ENCODE data around the gene CNTNAP3.
"Not testable (repeated sequence)": the region's sequence is repeated elsewhere in the genome, so short reads cannot be mapped to it uniquely, and the experiment has no call there.

The CNTNAP3 gene

GRCh38 chr9:39108145-39108544 is 179.8 kb downstream of the CNTNAP3 start:
- H3K4me3 Mint-ChIP-seq, result no peak overlapping the region
- no peaks in the 10 kb centered on the region for H3K9me3 Mint-ChIP-seq
- H3K27ac Mint-ChIP-seq, result no peak overlapping the region
- H3K27me3 Mint-ChIP-seq, result no peaks in the 10 kb centered on the region
- H3K4me1 Mint-ChIP-seq (ENCODE audit: low read depth), result no peaks in the 10 kb centered on the region
- no peaks in the 10 kb centered on the region for H3K36me3 Mint-ChIP-seq (ENCODE audit: low read depth)

GRCh38 chr9:39097208-39097607 is 190.8 kb downstream of the CNTNAP3 start:
- not testable (repeated sequence) for H3K36me3 Mint-ChIP-seq (ENCODE audit: low read depth); H3K9me3 Mint-ChIP-seq; H3K27me3 Mint-ChIP-seq; H3K4me3 Mint-ChIP-seq; H3K4me1 Mint-ChIP-seq (ENCODE audit: low read depth); H3K27ac Mint-ChIP-seq

GRCh38 chr9:39085311-39085710 is 202.7 kb downstream of the CNTNAP3 start:
- H3K27me3 Mint-ChIP-seq; H3K9me3 Mint-ChIP-seq; H3K4me1 Mint-ChIP-seq (ENCODE audit: low read depth); H3K36me3 Mint-ChIP-seq (ENCODE audit: low read depth); H3K27ac Mint-ChIP-seq; H3K4me3 Mint-ChIP-seq: not testable (repeated sequence)

GRCh38 chr9:39082574-39082973 is 205.4 kb downstream of the CNTNAP3 start:
- H3K27ac Mint-ChIP-seq; H3K9me3 Mint-ChIP-seq; H3K4me1 Mint-ChIP-seq (ENCODE audit: low read depth); H3K36me3 Mint-ChIP-seq (ENCODE audit: low read depth); H3K4me3 Mint-ChIP-seq: not testable (repeated sequence)
- peaks cover 11% of the 10 kb centered on the region for H3K27me3 Mint-ChIP-seq

- H3K4me1 Mint-ChIP-seq (ENCODE audit: low read depth); H3K36me3 Mint-ChIP-seq (ENCODE audit: low read depth); H3K27ac Mint-ChIP-seq; H3K9me3 Mint-ChIP-seq; H3K4me3 Mint-ChIP-seq: not testable (repeated sequence)
- H3K27me3 Mint-ChIP-seq, result peaks cover 11% of the 10 kb centered on the region
Measured at GRCh38 chr9:39080081-39080480, 207.9 kb downstream of the CNTNAP3 start.

GRCh38 chr9:39078621-39079256 is 209.2 kb downstream of the CNTNAP3 start:
- not testable (repeated sequence) for H3K36me3 Mint-ChIP-seq (ENCODE audit: low read depth); H3K9me3 Mint-ChIP-seq; H3K27ac Mint-ChIP-seq; H3K4me1 Mint-ChIP-seq (ENCODE audit: low read depth); H3K4me3 Mint-ChIP-seq
- peaks cover 11% of the 10 kb centered on the region for H3K27me3 Mint-ChIP-seq

- H3K9me3 Mint-ChIP-seq; H3K4me3 Mint-ChIP-seq; H3K36me3 Mint-ChIP-seq (ENCODE audit: low read depth); H3K27me3 Mint-ChIP-seq; H3K4me1 Mint-ChIP-seq (ENCODE audit: low read depth); H3K27ac Mint-ChIP-seq: not testable (repeated sequence)
Measured at GRCh38 chr9:39073537-39073936, 214.4 kb downstream of the CNTNAP3 start.

GRCh38 chr9:39067683-39068082 is 220.3 kb downstream of the CNTNAP3 start:
- H3K9me3 Mint-ChIP-seq; H3K27me3 Mint-ChIP-seq; H3K36me3 Mint-ChIP-seq (ENCODE audit: low read depth); H3K27ac Mint-ChIP-seq; H3K4me1 Mint-ChIP-seq (ENCODE audit: low read depth); H3K4me3 Mint-ChIP-seq: not testable (repeated sequence)

- not testable (repeated sequence) for H3K27me3 Mint-ChIP-seq; H3K4me1 Mint-ChIP-seq (ENCODE audit: low read depth); H3K9me3 Mint-ChIP-seq; H3K36me3 Mint-ChIP-seq (ENCODE audit: low read depth); H3K27ac Mint-ChIP-seq; H3K4me3 Mint-ChIP-seq
Measured at GRCh38 chr9:39062966-39063365, 225.0 kb downstream of the CNTNAP3 start.

GRCh38 chr9:39054453-39054852 is 233.5 kb downstream of the CNTNAP3 start:
- not testable (repeated sequence) for H3K27ac Mint-ChIP-seq; H3K36me3 Mint-ChIP-seq (ENCODE audit: low read depth); H3K27me3 Mint-ChIP-seq; H3K9me3 Mint-ChIP-seq; H3K4me3 Mint-ChIP-seq; H3K4me1 Mint-ChIP-seq (ENCODE audit: low read depth)

GRCh38 chr9:39046833-39047232 is 241.1 kb downstream of the CNTNAP3 start:
- H3K4me3 Mint-ChIP-seq; H3K4me1 Mint-ChIP-seq (ENCODE audit: low read depth); H3K27ac Mint-ChIP-seq; H3K9me3 Mint-ChIP-seq; H3K36me3 Mint-ChIP-seq (ENCODE audit: low read depth); H3K27me3 Mint-ChIP-seq: not testable (repeated sequence)

GRCh38 chr9:39042352-39042803 is 245.6 kb downstream of the CNTNAP3 start:
- not testable (repeated sequence) for H3K9me3 Mint-ChIP-seq; H3K4me3 Mint-ChIP-seq; H3K27me3 Mint-ChIP-seq; H3K27ac Mint-ChIP-seq; H3K4me1 Mint-ChIP-seq (ENCODE audit: low read depth); H3K36me3 Mint-ChIP-seq (ENCODE audit: low read depth)

- H3K4me1 Mint-ChIP-seq (ENCODE audit: low read depth); H3K27me3 Mint-ChIP-seq; H3K27ac Mint-ChIP-seq; H3K9me3 Mint-ChIP-seq; H3K36me3 Mint-ChIP-seq (ENCODE audit: low read depth); H3K4me3 Mint-ChIP-seq: not testable (repeated sequence)
Measured at GRCh38 chr9:39041774-39042173, 246.2 kb downstream of the CNTNAP3 start.

- H3K4me1 Mint-ChIP-seq (ENCODE audit: low read depth); H3K4me3 Mint-ChIP-seq; H3K9me3 Mint-ChIP-seq; H3K27ac Mint-ChIP-seq; H3K36me3 Mint-ChIP-seq (ENCODE audit: low read depth); H3K27me3 Mint-ChIP-seq: not testable (repeated sequence)
Measured at GRCh38 chr9:39039148-39039547, 248.8 kb downstream of the CNTNAP3 start.

- not testable (repeated sequence) for H3K9me3 Mint-ChIP-seq; H3K27ac Mint-ChIP-seq; H3K36me3 Mint-ChIP-seq (ENCODE audit: low read depth); H3K4me1 Mint-ChIP-seq (ENCODE audit: low read depth); H3K27me3 Mint-ChIP-seq; H3K4me3 Mint-ChIP-seq
Measured at GRCh38 chr9:39038221-39038620, 249.7 kb downstream of the CNTNAP3 start.

- not testable (repeated sequence) for H3K27me3 Mint-ChIP-seq, H3K27ac Mint-ChIP-seq
Measured at GRCh38 chr9:39033849-39034248, 254.1 kb downstream of the CNTNAP3 start.

More at GRCh38 chr9:39033849-39034248, 254.1 kb downstream of the CNTNAP3 start:
- not testable (repeated sequence) for H3K36me3 Mint-ChIP-seq (ENCODE audit: low read depth); H3K4me3 Mint-ChIP-seq; H3K9me3 Mint-ChIP-seq; H3K4me1 Mint-ChIP-seq (ENCODE audit: low read depth)

All from stimulated activated naive CD8-positive, alpha-beta T cell treated with anti-CD3 and anti-CD28 coated beads, Interleukin-15, Interleukin-2, amounts not matched to agents 100 ng/mL and 50 ng/mL, for 24 hours (primary cell).